ENCODE data around the gene MTA3. TPM values are rescaled to one million over a fixed set of nuclear protein-coding genes. Genes with fewer than 3 reads are reported as not detected.
"Not testable (repeated sequence)": the region's sequence is repeated elsewhere in the genome, so short reads cannot be mapped to it uniquely, and the experiment has no call there.

MTA3 gene
- total RNA-seq, 6 donors from 2014 or later, result 18.2 to 59.7 (median 27.0) TPM

DNA sequence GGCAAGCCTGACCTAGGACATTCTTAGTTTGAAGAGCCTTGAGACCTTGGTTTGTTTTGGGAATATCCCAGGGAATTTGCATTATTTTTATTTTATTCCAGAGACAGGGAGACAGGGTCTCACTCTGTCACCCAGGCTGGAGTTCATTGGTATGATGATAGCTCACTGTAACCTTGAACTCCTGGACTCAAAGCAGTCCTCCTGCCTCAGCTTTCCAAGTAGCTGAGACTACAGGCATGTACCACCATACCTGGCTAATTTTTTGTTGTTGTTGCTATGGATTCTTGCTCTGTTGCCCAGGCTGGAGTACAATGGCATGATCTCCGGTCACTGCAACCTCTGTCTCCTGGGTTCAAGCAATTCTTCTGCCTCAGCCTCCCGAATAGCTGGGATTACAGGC is 4.8 kb downstream of the MTA3 start:
- H3K36me3 ChIP-seq, result peaks cover 0 to 6% (median 3%) of the 10 kb centered on the region in 4 donors
- TF ChIP-seq, protein P1, sequence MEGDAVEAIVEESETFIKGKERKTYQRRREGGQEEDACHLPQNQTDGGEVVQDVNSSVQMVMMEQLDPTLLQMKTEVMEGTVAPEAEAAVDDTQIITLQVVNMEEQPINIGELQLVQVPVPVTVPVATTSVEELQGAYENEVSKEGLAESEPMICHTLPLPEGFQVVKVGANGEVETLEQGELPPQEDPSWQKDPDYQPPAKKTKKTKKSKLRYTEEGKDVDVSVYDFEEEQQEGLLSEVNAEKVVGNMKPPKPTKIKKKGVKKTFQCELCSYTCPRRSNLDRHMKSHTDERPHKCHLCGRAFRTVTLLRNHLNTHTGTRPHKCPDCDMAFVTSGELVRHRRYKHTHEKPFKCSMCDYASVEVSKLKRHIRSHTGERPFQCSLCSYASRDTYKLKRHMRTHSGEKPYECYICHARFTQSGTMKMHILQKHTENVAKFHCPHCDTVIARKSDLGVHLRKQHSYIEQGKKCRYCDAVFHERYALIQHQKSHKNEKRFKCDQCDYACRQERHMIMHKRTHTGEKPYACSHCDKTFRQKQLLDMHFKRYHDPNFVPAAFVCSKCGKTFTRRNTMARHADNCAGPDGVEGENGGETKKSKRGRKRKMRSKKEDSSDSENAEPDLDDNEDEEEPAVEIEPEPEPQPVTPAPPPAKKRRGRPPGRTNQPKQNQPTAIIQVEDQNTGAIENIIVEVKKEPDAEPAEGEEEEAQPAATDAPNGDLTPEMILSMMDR (IDR thresholded peaks at IDR 0.05), result no peak
- TF ChIP-seq POLR2A (IDR thresholded peaks at IDR 0.05), result no peak
- no peak for TF ChIP-seq POLR2AphosphoS5 (IDR thresholded peaks at IDR 0.05)
- no peak for TF ChIP-seq EP300 (IDR thresholded peaks at IDR 0.05)
- no peak overlapping the region for H3K27ac ChIP-seq
- H3K4me1 ChIP-seq, result peaks cover 5 to 15% (median 7%) of the 10 kb centered on the region in 4 donors
- no peak overlapping the region for H3K4me3 ChIP-seq
- DNase-seq, result no peak
- WGBS, 2 donors, result 96 to 100% methylated on average over 2 of the region's 2 CpGs
- H3K27me3 ChIP-seq, result no peaks in the 10 kb centered on the region
- H3K9me3 ChIP-seq, result no peaks in the 10 kb centered on the region
- no peak for ATAC-seq (ENCODE audit: low FRiP score in 2 of 2)

DNA sequence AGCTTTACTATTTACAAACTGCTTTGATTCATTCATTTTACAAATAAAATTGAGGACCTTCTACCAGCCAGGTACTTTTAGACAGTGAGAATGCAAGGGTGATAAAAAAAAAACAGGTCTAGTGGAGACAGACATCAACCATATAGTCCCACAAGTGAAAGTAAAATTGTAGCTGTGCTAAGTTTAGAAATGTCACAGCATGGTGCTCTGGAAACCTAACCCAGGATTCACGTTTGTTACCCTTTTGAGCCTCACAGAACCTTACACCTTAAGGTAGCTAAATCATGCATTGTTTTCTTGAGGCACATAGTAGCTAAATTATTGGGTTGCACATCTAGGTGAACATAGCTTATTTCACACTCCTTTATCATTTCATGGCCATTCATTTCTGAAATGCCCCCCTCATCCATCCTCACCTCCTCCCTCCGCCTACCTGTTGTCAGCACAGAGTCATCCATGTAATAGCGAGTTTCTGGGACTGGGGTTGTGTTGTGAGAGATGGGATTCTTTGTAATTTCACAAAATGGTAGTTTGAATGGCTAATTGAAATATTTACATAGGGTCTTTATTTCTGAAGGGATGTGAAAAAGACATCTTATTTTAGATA is 7.1 kb downstream of the MTA3 start:
- Histone ChIP-seq H3K4me1 (peaks cover 0 to 4% (median under 1%) of the 10 kb centered on the region in 4 donors), H3K9me3 (no peaks in the 10 kb centered on the region), H3K36me3 (peaks cover 0 to 24% (median 7%) of the 10 kb centered on the region in 4 donors), H3K27me3 (no peaks in the 10 kb centered on the region), H3K4me3 (no peak overlapping the region), H3K27ac (no peak overlapping the region)
- WGBS, 2 donors, result 89 to 93% methylated on average over 3 of the region's 3 CpGs
- no peak for ATAC-seq (ENCODE audit: low FRiP score in 2 of 2)
- TF ChIP-seq EP300 (IDR thresholded peaks at IDR 0.05) (no peak), POLR2A (IDR thresholded peaks at IDR 0.05) (no peak), POLR2AphosphoS5 (IDR thresholded peaks at IDR 0.05) (no peak)
- TF ChIP-seq, protein P1 (IDR thresholded peaks at IDR 0.05), result no peak
- no peak for DNase-seq

DNA sequence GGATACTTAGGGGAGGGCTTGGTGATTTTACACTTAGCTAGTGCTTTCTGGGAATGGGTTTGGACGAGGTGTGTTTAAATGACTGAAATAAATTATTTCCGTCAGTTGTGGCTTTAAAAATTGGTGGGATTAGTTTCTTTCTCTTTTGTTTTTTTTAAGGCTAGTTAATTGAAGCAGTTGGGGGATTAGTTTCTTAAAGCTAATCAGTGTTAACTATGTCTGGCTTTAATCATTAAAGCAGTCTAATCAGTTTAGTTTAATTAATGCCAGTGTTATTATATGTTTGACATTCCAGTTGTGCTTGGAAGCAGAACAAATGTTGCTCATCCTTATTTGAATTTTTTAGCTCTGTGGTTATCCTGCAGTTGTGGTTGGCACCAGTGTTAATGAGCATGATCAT is 10.2 kb downstream of the MTA3 start:
- Histone ChIP-seq H3K4me1 (peaks cover 0 to 4% (median 0%) of the 10 kb centered on the region in 4 donors), H3K36me3 (peaks cover 0 to 43% (median 11%) of the 10 kb centered on the region in 4 donors), H3K27me3 (no peaks in the 10 kb centered on the region), H3K4me3 (no peak overlapping the region), H3K9me3 (no peaks in the 10 kb centered on the region), H3K27ac (no peak overlapping the region)
- WGBS, 2 donors, result 87 to 90% methylated on average over 2 of the region's 2 CpGs
- no peak for DNase-seq
- no peak for ATAC-seq (ENCODE audit: low FRiP score in 2 of 2)
- no peak for TF ChIP-seq EP300 (IDR thresholded peaks at IDR 0.05)
- no peak for TF ChIP-seq POLR2AphosphoS5 (IDR thresholded peaks at IDR 0.05)
- TF ChIP-seq POLR2A (IDR thresholded peaks at IDR 0.05), result no peak
- TF ChIP-seq, protein P1 (IDR thresholded peaks at IDR 0.05), result no peak

DNA sequence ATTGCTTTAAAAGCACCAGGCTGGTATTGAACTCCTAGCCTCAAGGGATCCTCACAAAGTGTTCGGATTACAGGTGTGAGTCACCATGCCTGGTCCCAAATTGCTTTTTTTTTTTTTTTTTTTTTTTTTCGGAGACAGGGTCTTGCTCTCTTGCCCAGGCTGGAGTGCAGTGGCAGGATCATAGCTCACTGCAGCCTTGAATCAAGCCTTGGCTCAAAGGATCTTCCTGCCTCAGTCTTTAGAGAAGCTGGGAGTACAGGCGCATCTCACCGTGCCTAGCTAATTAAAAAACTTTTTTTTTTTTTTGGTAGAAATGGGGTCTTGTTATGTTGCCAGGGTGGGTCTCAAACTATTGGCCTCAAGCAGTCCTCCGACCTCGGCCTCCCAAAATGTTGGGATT is 12.8 kb downstream of the MTA3 start:
- 94 to 99% methylated on average over 6 of the region's 6 CpGs for WGBS, 2 donors
- H3K4me1 ChIP-seq, result peaks cover 0 to 4% (median 0%) of the 10 kb centered on the region in 4 donors
- ATAC-seq (ENCODE audit: low FRiP score in 2 of 2) (no peak), DNase-seq (no peak)
- H3K27ac ChIP-seq, result no peak overlapping the region
- H3K27me3 ChIP-seq, result no peaks in the 10 kb centered on the region
- TF ChIP-seq, protein P1 (IDR thresholded peaks at IDR 0.05), result no peak
- TF ChIP-seq POLR2A (IDR thresholded peaks at IDR 0.05), result no peak
- no peak for TF ChIP-seq POLR2AphosphoS5 (IDR thresholded peaks at IDR 0.05)
- TF ChIP-seq EP300 (IDR thresholded peaks at IDR 0.05), result no peak
- no peak overlapping the region for H3K4me3 ChIP-seq
- H3K9me3 ChIP-seq, result no peaks in the 10 kb centered on the region
- peaks cover 0 to 43% (median 8%) of the 10 kb centered on the region in 4 donors for H3K36me3 ChIP-seq

DNA sequence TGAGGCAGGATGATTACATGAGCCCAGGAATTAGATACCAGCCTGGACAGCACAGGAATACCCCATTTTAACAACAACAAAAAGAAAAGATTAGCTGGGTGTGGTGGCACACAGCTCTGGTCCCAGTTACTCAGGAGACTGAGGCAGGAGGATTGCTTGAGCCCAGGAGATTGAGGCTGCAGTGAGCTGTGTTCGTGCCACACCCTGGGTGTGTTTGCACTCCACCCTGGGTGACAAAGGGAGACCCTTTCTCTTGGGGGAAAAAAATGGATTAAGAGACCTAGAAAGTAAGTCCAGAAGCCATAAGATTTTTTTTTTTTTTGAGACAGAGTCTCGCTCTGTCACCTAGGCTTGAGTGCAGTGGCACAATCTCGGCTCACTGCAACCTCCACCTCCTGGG is 16.2 kb downstream of the MTA3 start:
- not testable (repeated sequence) for H3K4me3 ChIP-seq; DNase-seq; H3K27me3 ChIP-seq; ATAC-seq (ENCODE audit: low FRiP score in 2 of 2); H3K9me3 ChIP-seq; H3K27ac ChIP-seq; H3K4me1 ChIP-seq
- H3K36me3 ChIP-seq, result peaks cover 0 to 44% (median 7%) of the 10 kb centered on the region in 4 donors
- 98 to 100% methylated on average over 3 of the region's 3 CpGs for WGBS, 2 donors

All from upper lobe of left lung (tissue), 6 donors.